ENCODE results near the gene ADAT2.

Gene ADAT2

GRCh38 chr6:143401068-143401446 lies 49.4 kb downstream of the ADAT2 start:
- POLR2A ChIA-PET, result no interaction called here
- TF ChIP-seq, protein P1, sequence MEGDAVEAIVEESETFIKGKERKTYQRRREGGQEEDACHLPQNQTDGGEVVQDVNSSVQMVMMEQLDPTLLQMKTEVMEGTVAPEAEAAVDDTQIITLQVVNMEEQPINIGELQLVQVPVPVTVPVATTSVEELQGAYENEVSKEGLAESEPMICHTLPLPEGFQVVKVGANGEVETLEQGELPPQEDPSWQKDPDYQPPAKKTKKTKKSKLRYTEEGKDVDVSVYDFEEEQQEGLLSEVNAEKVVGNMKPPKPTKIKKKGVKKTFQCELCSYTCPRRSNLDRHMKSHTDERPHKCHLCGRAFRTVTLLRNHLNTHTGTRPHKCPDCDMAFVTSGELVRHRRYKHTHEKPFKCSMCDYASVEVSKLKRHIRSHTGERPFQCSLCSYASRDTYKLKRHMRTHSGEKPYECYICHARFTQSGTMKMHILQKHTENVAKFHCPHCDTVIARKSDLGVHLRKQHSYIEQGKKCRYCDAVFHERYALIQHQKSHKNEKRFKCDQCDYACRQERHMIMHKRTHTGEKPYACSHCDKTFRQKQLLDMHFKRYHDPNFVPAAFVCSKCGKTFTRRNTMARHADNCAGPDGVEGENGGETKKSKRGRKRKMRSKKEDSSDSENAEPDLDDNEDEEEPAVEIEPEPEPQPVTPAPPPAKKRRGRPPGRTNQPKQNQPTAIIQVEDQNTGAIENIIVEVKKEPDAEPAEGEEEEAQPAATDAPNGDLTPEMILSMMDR (IDR thresholded peaks at IDR 0.05; ENCODE audit: insufficient read depth, low read length, missing control alignments), result no peak

GRCh38 chr6:143400258-143401067 lies 50.0 kb downstream of the ADAT2 start:
- TF ChIP-seq, protein P1 (IDR thresholded peaks at IDR 0.05; ENCODE audit: insufficient read depth, low read length, missing control alignments), result no peak
- no peak for DNase-seq (ENCODE audit: low read depth, low spot score)
- no peak overlapping the region for H3K4me3 ChIP-seq (ENCODE audit: low read depth, low read length)
- POLR2A ChIA-PET, result no interaction called here
- CTCF ChIA-PET, result interaction anchor here (0.6 to 1.5 kb wide), 3 partner anchors 74 to 1312 kb away, joined by 3 to 4 read pairs (median 3); no protein-coding TSS in a partner anchor

More at GRCh38 chr6:143401068-143401446, 49.4 kb downstream of the ADAT2 start:
- DNase-seq (ENCODE audit: low read depth, low spot score), result no peak
- H3K4me3 ChIP-seq (ENCODE audit: low read depth, low read length), result no peak overlapping the region
- CTCF ChIA-PET, result interaction anchor here (0.6 to 1.5 kb wide), 2 partner anchors 612 to 1312 kb away, joined by 3 to 4 read pairs; no protein-coding TSS in a partner anchor

GRCh38 chr6:143399775-143400174 lies 50.7 kb downstream of the ADAT2 start:
- H3K4me3 ChIP-seq (ENCODE audit: low read depth, low read length), result no peak overlapping the region
- POLR2A ChIA-PET, result no interaction called here
- CTCF ChIA-PET, result interaction anchor here (0.6 to 1.5 kb wide), 2 partner anchors 74 to 614 kb away, joined by 3 read pairs; no protein-coding TSS in a partner anchor
- TF ChIP-seq, protein P1 (IDR thresholded peaks at IDR 0.05; ENCODE audit: insufficient read depth, low read length, missing control alignments), result no peak
- DNase-seq (ENCODE audit: low read depth, low spot score), result no peak

GRCh38 chr6:143399176-143399575 lies 51.3 kb downstream of the ADAT2 start:
- no peak overlapping the region for H3K4me3 ChIP-seq (ENCODE audit: low read depth, low read length)
- ChIA-PET CTCF (no interaction called here), POLR2A (no interaction called here)
- TF ChIP-seq, protein P1 (IDR thresholded peaks at IDR 0.05; ENCODE audit: insufficient read depth, low read length, missing control alignments), result no peak
- DNase-seq (ENCODE audit: low read depth, low spot score), result no peak

- ChIA-PET CTCF (interaction anchor here (1.4 kb wide), 1 partner anchor 18 kb away, joined by 4 read pairs; no protein-coding TSS in a partner anchor), POLR2A (no interaction called here)
- no peak for DNase-seq (ENCODE audit: low read depth, low spot score)
- no peak overlapping the region for H3K4me3 ChIP-seq (ENCODE audit: low read depth, low read length)
- TF ChIP-seq, protein P1 (IDR thresholded peaks at IDR 0.05; ENCODE audit: insufficient read depth, low read length, missing control alignments), result no peak
Observed at GRCh38 chr6:143397227-143398222, 53.0 kb downstream of the ADAT2 start.

All from AG04449 (cell line).